HEK293T (cell line): ENCODE results near the gene PHB1.

Experiments
- ARNT ChIP-seq: fragments of 450-650 bp; IDR thresholded peaks from 2 replicates; pipeline ENCODE4 v1.6.1; 2017; ENCODE audit warnings: mild to moderate bottlenecking
- BHLHE40 ChIP-seq: fragments of 450-650 bp; IDR thresholded peaks from 2 replicates; pipeline ENCODE4 v1.6.1; 2016; ENCODE audit warnings: mild to moderate bottlenecking, moderate library complexity, borderline replicate concordance
- CTBP1 ChIP-seq: fragments of 450-650 bp; IDR thresholded peaks from 2 replicates; pipeline ENCODE4 v1.6.1; 2016; ENCODE audit warnings: borderline replicate concordance
- FOXK2 ChIP-seq: fragments of 450-650 bp; IDR thresholded peaks from 2 replicates; pipeline ENCODE4 v1.6.1; 2016; ENCODE audit warnings: mild to moderate bottlenecking
- FOXM1 ChIP-seq: fragments of 450-650 bp; IDR thresholded peaks from 2 replicates; pipeline ENCODE4 v1.6.1; 2017; ENCODE audit warnings: mild to moderate bottlenecking, borderline replicate concordance
- HDGF ChIP-seq: fragments of 450-650 bp; IDR thresholded peaks from 2 replicates; pipeline ENCODE4 v1.6.1; 2017; ENCODE audit warnings: antibody characterized with exemption, borderline replicate concordance
- LEF1 ChIP-seq: fragments of 450-650 bp; IDR thresholded peaks from 2 replicates; pipeline ENCODE4 v1.6.1; 2017; ENCODE audit warnings: mild to moderate bottlenecking, borderline replicate concordance
- SP1 ChIP-seq: fragments of 450-650 bp; IDR thresholded peaks from 2 replicates; pipeline ENCODE4 v1.6.1; 2017
- SUZ12 ChIP-seq: fragments of 450-650 bp; IDR thresholded peaks from 2 replicates; pipeline ENCODE4 v1.6.1; 2016; ENCODE audit warnings: mild to moderate bottlenecking
- TARDBP ChIP-seq: fragments of 450-650 bp; IDR thresholded peaks from 2 replicates; pipeline ENCODE4 v1.6.1; 2016
- ZNF384 ChIP-seq: fragments of 450-650 bp; IDR thresholded peaks from 2 replicates; pipeline ENCODE4 v1.6.1; 2016
- TF ChIP-seq, protein P1 (sequence below): fragments of 450-650 bp; IDR thresholded peaks from 2 replicates; pipeline ENCODE4 v1.6.1; 2016

- TF ChIP-seq, protein P1, sequence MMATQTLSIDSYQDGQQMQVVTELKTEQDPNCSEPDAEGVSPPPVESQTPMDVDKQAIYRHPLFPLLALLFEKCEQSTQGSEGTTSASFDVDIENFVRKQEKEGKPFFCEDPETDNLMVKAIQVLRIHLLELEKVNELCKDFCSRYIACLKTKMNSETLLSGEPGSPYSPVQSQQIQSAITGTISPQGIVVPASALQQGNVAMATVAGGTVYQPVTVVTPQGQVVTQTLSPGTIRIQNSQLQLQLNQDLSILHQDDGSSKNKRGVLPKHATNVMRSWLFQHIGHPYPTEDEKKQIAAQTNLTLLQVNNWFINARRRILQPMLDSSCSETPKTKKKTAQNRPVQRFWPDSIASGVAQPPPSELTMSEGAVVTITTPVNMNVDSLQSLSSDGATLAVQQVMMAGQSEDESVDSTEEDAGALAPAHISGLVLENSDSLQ: no peak
- TF ChIP-seq CTBP1 (no peak), FOXK2 (no peak), SP1 (no peak), ARNT (no peak), TARDBP (no peak), SUZ12 (no peak), ZNF384 (no peak), HDGF (no peak), BHLHE40 (no peak), FOXM1 (no peak), LEF1 (no peak)
Observed at GRCh38 chr17:49437696-49438435, 23.2 kb upstream of the PHB1 start.
